OCI-LY3 (cell line): ENCODE results near the gene SMARCD2.
A peak's percentile ranks its signal among the peaks of the same experiment; 100 is the strongest.

Experiments
- H2AFZ ChIP-seq: fragments of 200-600, 300-600 bp; shearing (Covaris generic); 2 replicates; pipeline ENCODE4 v1.6.0; 2014; ENCODE audit warnings: antibody characterized with exemption, low read depth, low read length
- H3K27ac ChIP-seq: fragments of 200-600, 300-600 bp; sonication (generic); 2 replicates; pipeline ENCODE4 v1.5.1; 2014; ENCODE audit warnings: mild to moderate bottlenecking, low read length, moderate library complexity, mixed read lengths
- H3K27me3 ChIP-seq: fragments of 200-600, 300-600 bp; sonication (generic); 2 replicates; pipeline ENCODE4 v1.6.1; 2014; ENCODE audit warnings: low read depth, low read length, mixed read lengths
- H3K36me3 ChIP-seq: fragments of 200-600, 300-600 bp; sonication (generic); replicated peaks from 2 replicates; pipeline ENCODE3; 2014; ENCODE audit warnings: low read depth, low read length, mixed read lengths
- H3K4me1 ChIP-seq: fragments of 300-600, 200-600 bp; sonication (generic); 2 replicates; pipeline ENCODE4 v1.6.1; 2014; ENCODE audit warnings: low read length, mixed read lengths
- H3K4me2 ChIP-seq: fragments of 200-600, 300-600 bp; sonication (generic); 2 replicates; pipeline ENCODE4 v1.6.1; 2014; ENCODE audit warnings: low read length, mixed read lengths
- H3K4me3 ChIP-seq: fragments of 300-600, 200-600 bp; sonication (generic); 2 replicates; pipeline ENCODE4 v1.5.1; 2014; ENCODE audit warnings: antibody characterized with exemption, mild to moderate bottlenecking, low read length, moderate library complexity
- H3K79me2 ChIP-seq: fragments of 300-600, 200-600 bp; shearing (Covaris generic); 2 replicates; pipeline ENCODE4 v1.6.1; 2014; ENCODE audit warnings: mild to moderate bottlenecking, low read length, mixed read lengths
- H3K9ac ChIP-seq: fragments of 300-600, 200-600 bp; shearing (Covaris generic); 2 replicates; pipeline ENCODE4 v1.6.0; 2014; ENCODE audit warnings: mild to moderate bottlenecking, low read length, moderate library complexity
- H3K9me3 ChIP-seq: fragments of 200-600, 300-600 bp; shearing (Covaris generic); 2 replicates; pipeline ENCODE4 v1.6.1; 2014; ENCODE audit warnings: low read length, mixed read lengths; ENCODE audit not compliant: insufficient read depth
- H4K20me1 ChIP-seq: fragments of 200-600, 300-600 bp; sonication (generic); 2 replicates; pipeline ENCODE4 v1.6.1; 2016; ENCODE audit warnings: low read length, mixed read lengths; ENCODE audit not compliant: insufficient read depth
- EZH2phosphoT487 ChIP-seq: fragments of 200-600 bp; shearing (Covaris generic); IDR thresholded peaks from 2 replicates; pipeline ENCODE4 v1.6.1; 2018; ENCODE audit warnings: antibody characterized with exemption, mixed run types, low read depth
- TF ChIP-seq, protein P1 (sequence below): fragments of 200-600, 300-600 bp; sonication (generic); IDR thresholded peaks from 2 replicates; pipeline ENCODE4 v1.5.1; 2014; ENCODE audit warnings: antibody characterized with exemption, low read length, low read depth

The SMARCD2 gene

DNA sequence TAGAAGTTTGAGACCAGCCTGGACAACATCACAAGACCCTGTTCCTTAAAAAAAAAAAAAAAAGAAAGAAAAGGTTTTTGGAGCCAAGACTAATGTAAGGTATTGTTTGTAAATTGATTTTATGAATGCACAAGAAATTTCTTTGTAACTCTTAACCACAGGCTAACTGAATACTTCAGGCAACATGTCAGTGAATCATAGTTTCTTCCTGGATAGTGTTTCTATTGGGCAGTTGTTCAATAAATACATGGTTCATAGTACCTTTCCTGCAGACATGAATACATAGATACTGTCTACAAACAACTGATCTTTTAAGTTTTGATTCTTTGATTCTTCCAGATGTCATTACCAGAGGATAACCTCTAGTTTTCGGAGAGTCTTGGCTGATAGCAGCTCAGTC lies 56.9 kb downstream of the SMARCD2 start:
- Histone ChIP-seq H3K9ac (no peak overlapping the region), H2AFZ (no peak overlapping the region), H4K20me1 (peaks cover 52% of the 10 kb centered on the region), H3K27me3 (no peaks in the 10 kb centered on the region), H3K36me3 (peaks cover 42% of the 10 kb centered on the region), H3K4me1 (peaks cover 16% of the 10 kb centered on the region), H3K79me2 (peaks cover 94% of the 10 kb centered on the region), H3K4me2 (no peak overlapping the region), H3K27ac (no peak overlapping the region), H3K4me3 (no peak overlapping the region), H3K9me3 (no peaks in the 10 kb centered on the region)
- TF ChIP-seq, protein P1, sequence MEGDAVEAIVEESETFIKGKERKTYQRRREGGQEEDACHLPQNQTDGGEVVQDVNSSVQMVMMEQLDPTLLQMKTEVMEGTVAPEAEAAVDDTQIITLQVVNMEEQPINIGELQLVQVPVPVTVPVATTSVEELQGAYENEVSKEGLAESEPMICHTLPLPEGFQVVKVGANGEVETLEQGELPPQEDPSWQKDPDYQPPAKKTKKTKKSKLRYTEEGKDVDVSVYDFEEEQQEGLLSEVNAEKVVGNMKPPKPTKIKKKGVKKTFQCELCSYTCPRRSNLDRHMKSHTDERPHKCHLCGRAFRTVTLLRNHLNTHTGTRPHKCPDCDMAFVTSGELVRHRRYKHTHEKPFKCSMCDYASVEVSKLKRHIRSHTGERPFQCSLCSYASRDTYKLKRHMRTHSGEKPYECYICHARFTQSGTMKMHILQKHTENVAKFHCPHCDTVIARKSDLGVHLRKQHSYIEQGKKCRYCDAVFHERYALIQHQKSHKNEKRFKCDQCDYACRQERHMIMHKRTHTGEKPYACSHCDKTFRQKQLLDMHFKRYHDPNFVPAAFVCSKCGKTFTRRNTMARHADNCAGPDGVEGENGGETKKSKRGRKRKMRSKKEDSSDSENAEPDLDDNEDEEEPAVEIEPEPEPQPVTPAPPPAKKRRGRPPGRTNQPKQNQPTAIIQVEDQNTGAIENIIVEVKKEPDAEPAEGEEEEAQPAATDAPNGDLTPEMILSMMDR, result no peak
- no peak for TF ChIP-seq EZH2phosphoT487

DNA sequence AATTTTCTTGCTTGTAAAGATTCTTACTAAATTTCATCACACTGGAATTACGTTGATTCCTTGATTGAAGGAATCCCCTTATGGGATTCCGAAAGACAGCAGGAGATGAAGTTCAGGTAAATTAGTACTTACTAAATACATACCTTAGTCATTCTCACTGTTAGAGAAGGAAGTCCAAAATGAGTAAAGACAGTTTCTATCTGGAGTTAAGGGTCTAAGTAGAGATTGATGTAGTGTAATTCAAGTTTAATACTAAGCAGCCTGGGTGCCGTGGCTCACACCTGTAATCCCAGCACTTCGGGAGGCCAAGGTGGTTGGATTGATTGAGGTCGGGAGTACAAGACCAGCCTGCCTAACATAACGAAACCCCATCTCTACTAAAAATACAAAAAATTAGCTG lies 59.0 kb downstream of the SMARCD2 start:
- no peak overlapping the region for H2AFZ ChIP-seq
- peaks cover 48% of the 10 kb centered on the region for H3K36me3 ChIP-seq
- H3K9ac ChIP-seq, result no peak overlapping the region
- TF ChIP-seq EZH2phosphoT487, result no peak
- TF ChIP-seq, protein P1, result no peak
- H3K27ac ChIP-seq, result no peak overlapping the region
- H3K79me2 ChIP-seq, result peaks cover 97% of the 10 kb centered on the region
- H3K4me3 ChIP-seq, result no peak overlapping the region
- H3K27me3 ChIP-seq, result no peaks in the 10 kb centered on the region
- peaks cover 16% of the 10 kb centered on the region for H3K4me1 ChIP-seq
- 0 out of 2 replicates have a peak overlapping the region, but pooled peaks have one; percentile 3 for H3K4me2 ChIP-seq
- H3K9me3 ChIP-seq, result no peaks in the 10 kb centered on the region
- peaks cover 64% of the 10 kb centered on the region for H4K20me1 ChIP-seq
